Measurements from ENCODE around the gene POLR3GL.
"Not testable (repeated sequence)": the region's sequence is repeated elsewhere in the genome, so short reads cannot be mapped to it uniquely, and the experiment has no call there.

POLR3GL gene, protein sequence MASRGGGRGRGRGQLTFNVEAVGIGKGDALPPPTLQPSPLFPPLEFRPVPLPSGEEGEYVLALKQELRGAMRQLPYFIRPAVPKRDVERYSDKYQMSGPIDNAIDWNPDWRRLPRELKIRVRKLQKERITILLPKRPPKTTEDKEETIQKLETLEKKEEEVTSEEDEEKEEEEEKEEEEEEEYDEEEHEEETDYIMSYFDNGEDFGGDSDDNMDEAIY

DNA sequence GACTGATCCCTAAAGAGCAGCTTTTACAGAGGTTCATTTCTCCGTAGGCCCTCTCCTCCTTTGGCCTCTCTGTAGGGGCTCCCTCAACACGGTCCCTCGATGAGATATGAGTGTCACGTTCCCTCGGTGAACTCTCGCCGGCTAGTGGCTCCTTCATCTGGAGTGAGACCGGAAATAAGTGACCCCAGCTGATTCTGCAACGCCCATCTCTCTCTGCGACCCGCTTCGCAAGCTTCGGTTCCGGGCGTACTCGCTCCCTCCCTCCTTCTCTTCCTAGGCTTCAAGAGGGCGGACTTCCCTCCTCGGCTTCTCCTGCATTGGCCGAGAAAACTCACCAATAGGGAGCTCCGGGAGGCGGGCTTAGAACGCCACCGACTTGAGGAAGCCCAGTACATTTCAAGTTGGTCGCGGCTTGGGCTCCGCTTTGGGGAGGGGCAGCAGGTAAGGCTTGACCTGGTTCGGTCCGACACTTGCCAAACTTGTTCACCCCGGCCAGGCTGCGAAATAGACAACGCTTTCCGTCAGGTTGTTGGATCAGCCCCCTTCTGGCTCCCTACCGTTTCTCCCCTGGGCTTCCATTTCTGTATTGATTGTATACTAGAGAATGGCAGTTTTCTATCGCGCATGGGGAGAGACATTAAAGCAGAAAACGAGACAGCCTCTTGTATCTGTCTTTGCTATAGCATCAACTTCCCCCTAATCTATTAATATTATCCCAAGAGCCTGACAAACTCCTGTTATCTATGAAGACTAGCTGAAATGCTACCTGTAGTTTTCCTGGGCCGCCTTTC, at the start of gene POLR3GL, which contains the start of gene ANKRD34A:
Gene POLR3GL (plus strand): TSS at position 363 of the 791 bp plus-strand sequence. CDS start 10,176 bp downstream, outside the sequence.
Gene ANKRD34A (minus strand): TSS at position 248 of the 791 bp plus-strand sequence. CDS start 2,816 bp downstream, outside the sequence.
- peak; percentile 63 for DNase-seq

DNA sequence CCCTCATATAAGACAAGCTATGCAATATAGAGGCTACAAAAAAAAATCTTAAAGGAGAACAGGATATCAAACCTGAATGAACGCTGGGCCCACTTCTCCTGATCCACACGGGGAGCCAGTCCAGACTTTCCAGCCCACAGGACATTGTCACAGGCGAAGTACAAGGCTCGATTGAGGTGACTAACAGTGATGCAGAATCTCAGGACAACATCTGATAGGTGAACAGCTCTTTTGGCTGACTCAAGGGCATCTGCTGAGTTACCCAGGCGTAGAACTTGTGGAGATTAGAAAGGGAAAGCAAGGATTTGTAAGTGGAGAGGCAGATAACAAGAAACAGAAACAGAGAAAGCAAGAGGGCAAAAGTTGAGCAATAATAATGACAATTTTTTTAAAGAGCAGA, 47.7 kb upstream of the POLR3GL start:
- DNase-seq = no peak

- DNase-seq = no peak
These were observed 46.9 kb upstream of the POLR3GL start for GRCh38 chr1:145917595-145917994.

GRCh38 chr1:145918144-145918991, 46.1 kb upstream of the POLR3GL start, which contains the start of gene PEX11B:
PEX11B (minus strand) TSS chr1:145918717; CDS start chr1:145918688, 29 bp downstream.
- DNase-seq = peak; percentile 95

DNA sequence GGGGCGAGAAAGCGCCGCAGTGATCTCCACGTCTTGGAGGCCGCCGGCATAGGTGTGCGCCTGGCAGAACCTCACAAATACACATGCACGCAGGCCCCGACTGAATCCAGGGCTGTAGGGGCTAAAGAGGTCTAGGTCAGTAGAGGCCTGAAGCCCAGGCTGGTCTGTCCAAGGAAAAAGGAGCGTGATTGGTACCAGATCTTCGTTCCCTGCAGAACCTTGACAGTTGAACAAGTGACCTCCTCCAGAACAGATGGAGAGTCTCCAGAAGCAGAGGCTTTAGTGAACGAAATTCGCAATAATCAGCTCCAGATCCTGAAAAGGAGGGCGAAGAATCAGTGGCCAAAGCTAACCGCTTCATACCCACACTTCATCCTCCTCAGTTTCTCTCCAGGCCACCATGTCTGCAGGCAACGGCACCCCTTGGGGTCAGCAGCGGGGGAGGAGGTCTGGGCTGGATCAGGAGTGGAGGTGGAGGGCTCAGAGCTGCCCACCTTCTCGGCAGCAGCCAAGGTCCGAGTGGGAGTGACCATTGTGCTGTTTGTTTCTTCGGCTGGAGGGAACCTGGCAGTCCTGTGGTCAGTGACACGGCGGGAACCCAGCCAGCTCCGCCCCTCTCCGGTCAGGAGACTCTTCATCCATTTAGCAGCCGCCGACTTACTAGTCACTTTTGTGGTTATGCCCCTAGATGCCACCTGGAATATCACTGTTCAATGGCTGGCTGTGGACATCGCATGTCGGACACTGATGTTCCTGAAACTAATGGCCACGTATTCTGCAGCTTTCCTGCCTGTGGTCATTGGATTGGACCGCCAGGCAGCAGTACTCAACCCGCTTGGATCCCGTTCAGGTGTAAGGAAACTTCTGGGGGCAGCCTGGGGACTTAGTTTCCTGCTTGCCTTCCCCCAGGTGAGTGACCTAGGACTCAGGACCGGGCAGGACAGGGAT, 45.2 kb upstream of the POLR3GL start:
- DNase-seq = no peak

DNA sequence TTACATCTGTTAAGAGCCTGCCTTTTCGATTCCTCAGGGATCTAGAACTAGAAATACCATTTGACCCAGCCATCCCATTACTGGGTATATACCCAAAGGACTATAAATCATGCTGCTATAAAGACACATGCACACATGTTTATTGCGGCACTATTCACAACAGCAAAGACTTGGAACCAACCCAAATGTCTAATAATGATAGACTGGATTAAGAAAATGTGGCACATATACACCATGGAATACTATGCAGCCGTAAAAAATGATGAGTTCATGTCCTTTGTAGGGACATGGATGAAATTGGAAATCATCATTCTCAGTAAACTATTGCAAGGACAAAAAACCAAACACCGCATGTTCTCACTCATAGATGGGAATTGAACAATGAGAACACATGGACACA, 44.2 kb upstream of the POLR3GL start:
- not testable (repeated sequence) for DNase-seq

- no peak for DNase-seq
These were observed 42.2 kb upstream of the POLR3GL start for GRCh38 chr1:145922266-145922665.

- DNase-seq = no peak
These were observed 37.8 kb upstream of the POLR3GL start for GRCh38 chr1:145926686-145927062.

DNA sequence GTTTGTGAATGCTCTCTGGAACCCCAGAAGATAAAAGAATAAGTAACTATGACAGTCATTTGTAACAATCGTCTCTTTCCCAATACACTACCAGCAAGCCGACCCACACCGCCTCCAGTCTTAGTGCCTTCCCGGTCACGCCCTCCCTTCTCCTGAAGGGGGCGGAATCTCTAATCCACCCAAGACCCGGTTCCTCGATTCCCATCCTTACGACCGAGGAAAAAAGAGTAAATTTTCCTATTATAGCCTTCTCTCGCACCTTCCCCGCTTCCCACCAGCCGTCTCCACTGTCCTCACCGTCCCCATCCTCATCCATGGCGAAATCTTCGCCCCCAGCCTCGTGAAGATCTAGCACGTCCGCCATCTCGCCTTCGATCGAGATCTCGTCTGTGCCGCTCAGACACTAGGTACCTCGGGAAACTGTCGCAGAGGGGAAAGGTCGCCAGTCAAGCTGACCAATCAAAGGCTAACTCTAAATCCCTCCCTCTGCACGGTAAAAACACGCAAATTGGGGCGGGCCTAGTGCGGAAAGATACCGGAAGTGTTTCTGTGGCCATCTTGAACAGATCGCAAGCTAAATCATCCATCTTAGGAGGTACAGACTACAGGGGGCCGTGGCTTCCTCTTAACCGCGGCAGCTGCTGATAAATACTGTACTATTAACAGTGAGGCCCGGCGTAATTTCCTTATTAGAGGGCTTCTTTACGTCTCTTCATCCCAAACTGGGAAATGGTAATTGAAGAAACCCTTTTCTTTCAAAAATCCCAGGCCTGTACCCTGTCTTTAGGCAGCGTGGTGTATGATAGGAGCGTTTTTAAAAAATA, 37.2 kb upstream of the POLR3GL start, which contains the start of gene RBM8A:
Gene RBM8A (minus strand): TSS at position 422 of the 824 bp plus-strand sequence. CDS start 58 bp downstream, at position 364.
- DNase-seq = peak; percentile 98

DNA sequence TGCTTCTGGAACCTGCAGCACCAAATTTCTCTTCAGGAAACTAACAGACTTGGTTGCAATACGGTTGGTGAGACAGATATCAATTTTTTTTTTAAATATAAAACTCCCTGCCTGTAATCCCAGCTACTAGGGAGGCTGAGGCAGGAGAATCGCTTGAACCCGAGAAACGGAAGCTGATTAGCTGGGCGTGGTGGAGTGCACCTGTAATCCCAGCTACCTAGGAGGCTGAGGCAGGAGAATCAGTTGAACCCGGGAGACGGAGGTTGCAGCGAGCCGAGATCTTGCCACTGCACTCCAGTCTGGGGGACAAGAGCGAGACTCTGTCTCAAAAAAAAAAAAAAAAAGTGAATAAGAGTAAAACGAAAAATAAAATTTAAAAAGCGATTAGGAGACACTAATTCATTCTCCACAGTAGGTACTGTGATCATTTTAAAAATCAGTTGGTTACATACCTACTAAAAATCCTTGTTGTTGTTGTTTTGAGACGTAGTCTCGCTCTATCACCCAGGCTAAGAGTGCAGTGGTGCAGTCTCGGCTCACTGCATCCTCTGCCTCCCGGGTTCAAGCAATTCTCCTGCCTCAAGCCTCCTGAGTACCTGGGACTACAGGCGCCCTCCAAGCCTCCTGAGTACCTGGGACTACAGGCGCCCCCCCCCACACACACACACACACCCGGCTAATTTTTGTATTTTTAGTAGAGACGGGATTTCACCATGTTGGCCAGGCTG, 36.4 kb upstream of the POLR3GL start:
- DNase-seq = no peak

DNA sequence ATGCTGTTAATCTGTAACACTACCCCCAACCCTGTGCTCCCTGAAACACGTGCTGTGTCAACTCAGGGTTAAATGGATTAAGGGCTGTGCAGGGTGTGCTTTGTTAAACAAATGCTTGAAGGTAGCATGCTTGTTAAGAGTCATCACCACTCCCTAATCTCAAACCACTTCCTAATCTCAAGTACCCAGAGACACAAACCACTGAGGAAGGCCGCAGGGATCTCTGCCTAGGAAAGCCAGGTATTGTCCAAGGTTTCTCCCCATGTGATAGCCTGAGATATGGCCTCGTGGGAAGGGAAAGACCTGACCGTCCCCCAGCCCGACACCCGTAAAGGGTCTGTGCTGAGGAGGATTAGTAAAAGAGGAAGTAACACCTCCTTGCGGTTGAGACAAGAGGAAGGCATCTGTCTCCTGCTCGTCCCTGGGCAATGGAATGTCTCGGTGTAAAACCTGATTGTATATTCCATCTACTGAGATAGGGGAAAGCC, 31.9 kb upstream of the POLR3GL start:
- not testable (repeated sequence) for DNase-seq

GRCh38 chr1:145935708-145936107, 28.8 kb upstream of the POLR3GL start:
- DNase-seq = no peak

DNA sequence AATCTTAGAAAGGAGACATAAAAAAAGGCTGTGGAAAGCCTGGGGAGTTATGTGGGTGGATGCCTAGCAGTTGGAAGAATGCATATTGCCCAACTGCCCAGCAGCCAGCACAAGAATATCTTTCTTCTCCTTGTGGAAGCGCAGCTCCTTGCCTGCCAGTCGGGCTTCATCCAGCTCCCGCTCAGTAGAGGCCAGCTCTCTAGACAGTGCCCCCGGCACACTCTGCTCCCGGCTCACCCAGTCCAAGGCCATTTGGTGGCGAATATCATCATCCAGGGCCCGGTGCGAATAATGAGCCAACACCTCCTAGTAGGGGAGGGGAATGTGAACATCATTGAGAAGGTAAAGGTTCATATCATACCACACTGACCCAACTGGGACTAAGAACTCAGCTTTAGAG, 28.2 kb upstream of the POLR3GL start:
- DNase-seq = no peak

GRCh38 chr1:145937436-145937835, 27.1 kb upstream of the POLR3GL start:
- DNase-seq = no peak

- no peak for DNase-seq
These were observed 22.1 kb upstream of the POLR3GL start for GRCh38 chr1:145942405-145942804.

GRCh38 chr1:145942871-145943270, 21.6 kb upstream of the POLR3GL start:
- DNase-seq = no peak

- no peak for DNase-seq
These were observed 20.0 kb upstream of the POLR3GL start for GRCh38 chr1:145944532-145944931.

DNA sequence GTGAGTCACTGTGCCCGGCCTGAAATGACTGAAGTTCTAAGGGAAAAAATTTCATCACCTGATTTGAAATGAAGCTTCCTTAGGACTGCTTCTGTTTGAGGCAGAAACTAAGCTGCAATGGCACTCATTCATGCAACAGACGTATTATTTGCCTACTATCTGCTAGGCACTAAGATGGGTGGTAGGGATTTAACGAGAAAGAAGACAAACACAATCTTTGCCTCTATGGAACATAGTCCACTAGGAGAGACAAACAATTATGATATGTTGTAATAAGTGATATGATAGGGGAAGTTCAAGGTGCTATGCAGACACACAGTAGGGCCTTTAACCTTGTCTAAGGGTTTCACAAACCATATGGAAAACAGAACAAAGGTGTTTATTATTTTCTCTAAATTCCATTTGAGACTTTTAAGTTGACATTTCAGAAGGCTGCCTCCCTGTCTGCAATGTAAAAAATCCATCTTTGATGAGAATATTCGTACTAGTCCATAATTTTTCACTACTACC, 18.0 kb upstream of the POLR3GL start:
- no peak for DNase-seq

- no peak for DNase-seq
These were observed 16.9 kb upstream of the POLR3GL start for GRCh38 chr1:145947551-145947950.

- no peak for DNase-seq
These were observed 15.3 kb upstream of the POLR3GL start for GRCh38 chr1:145949219-145949618.
